GM18907 (cell line): ENCODE results near the gene IQCB1.
"Not testable (repeated sequence)": the region's sequence is repeated elsewhere in the genome, so short reads cannot be mapped to it uniquely, and the experiment has no call there.

ENCODE experiments used
- ATAC-seq: cut with Tn5 transposase; IDR thresholded peaks from one replicate; pipeline ENCODE4 v1.9.1; 2021; ENCODE audit warnings: mild to moderate bottlenecking, moderate library complexity; ENCODE audit not compliant: unreplicated experiment

The IQCB1 gene

DNA sequence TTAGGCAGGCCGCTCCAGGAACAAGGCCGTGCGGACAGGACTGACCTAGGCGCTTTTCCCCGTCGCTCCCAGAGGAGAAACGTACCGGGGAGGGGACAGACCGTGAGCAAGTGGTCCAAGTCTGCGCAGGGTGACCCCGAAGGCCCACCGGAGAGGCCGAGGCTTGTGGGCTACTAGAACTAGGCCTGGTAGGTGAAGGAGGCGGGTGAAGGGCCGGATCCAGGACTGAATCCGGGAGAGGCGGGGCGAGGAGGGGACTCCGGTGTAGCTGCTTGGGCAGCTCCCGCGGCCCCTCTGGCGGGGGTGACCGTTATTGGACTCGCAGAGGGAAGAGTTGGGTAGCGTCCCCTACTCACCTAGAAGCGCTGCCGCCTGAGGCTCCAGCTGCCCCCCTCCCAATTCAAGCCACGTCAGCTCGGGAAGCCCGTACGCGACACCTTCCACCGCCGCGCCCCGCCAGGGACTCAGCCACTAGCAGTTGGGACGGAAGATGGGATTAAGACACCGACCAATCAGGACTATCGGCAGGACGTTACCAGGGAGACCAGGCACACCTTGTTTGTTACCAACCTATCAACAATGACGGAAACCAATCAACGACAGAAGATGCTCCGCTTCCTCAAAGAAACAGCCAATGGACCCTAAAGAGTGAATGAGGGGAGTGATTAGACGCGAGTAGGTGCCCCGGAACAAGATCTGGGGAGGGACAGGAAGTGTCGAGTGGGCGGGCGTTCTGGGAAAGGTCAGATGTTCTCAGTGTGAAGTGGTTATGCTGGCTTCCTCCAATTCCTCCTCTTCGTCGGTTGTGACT is 85.4 kb downstream of the IQCB1 start, which contains the start of gene GOLGB1:
Gene GOLGB1 (minus strand): TSS at position 466 of the 811 bp plus-strand sequence. CDS start 18,770 bp downstream, outside the sequence.
- peak; percentile 98 for ATAC-seq

DNA sequence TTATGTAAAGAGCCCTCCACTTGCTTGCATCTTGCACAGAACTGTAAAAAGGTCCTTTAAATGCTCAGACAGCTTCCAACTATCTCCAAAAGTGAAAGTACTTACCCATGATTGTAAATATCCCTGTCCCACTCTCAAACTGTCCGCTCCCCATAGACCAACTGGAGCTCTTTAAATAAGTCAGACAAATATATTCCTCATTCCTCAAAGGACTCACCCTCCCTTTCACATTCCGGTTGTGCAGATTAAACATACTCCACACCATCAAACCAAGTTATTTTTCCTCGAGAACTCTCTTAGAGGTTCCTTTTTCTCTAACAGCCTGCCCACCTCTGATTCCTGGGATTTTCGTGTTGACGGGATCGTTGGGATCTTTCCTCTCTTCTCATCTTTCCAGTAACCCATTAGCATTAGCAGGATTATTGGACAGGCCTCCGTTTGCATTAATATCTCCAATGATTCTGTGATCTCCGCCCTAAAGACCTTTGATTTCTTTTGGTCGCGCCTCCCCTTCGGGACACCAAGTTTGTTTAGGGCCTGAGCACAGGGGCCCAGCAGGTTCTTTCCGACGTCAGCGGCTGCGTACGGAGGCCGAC is 86.1 kb downstream of the IQCB1 start:
- peak; percentile 27 for ATAC-seq

DNA sequence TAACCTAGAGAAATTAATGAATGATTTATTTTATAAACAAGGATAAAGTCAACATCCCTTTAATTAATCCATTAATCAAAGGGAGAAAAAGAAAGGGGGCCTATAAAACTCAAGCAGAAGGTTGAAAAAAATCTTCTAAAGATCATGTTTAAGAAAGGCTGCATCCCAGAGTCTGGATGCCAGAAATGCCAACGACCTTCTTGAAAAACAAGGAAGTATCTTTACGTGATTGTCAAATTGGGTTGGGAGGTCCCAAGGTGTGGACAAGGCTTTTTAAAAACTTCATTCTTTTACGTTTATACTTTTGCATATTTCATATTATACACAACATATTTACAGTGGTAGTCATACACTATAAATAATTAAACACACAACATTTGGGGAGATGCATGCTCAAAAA is 86.9 kb downstream of the IQCB1 start:
- no peak for ATAC-seq

DNA sequence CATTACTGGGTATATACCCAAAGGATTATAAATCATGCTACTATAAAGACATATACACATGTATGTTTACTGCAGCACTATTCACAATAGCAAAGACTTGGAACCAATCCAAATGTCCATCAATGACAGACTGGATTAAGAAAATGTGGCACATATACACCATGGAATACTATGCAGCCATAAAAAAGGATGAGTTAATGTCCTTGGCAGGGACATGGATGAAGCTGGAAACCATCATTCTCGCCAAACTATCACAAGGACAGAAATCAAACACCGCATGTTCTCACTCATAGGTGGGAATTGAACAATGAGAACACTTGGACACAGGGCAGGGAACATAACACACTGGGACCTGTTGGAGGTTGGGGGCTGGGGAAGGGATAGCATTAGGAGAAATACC is 91.8 kb downstream of the IQCB1 start:
- not testable (repeated sequence) for ATAC-seq

DNA sequence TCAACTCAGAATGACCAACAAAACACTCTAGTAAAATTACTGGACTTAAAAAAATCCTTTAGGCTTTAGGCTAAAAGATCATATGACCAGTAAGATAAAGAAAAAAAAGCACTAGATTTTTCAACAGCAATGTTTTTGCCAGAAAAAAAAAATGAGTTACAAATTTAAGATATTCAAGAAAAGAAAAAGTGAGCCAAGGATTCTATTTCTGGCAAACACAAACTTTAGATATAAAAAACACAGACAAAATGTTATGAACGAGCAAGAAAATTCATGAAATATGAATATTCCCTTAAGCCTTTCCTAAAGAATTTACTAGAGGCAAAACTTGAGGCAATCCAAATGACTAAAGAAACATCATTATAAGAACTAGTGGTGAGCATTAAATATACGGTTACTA is 94.0 kb downstream of the IQCB1 start:
- no peak for ATAC-seq

DNA sequence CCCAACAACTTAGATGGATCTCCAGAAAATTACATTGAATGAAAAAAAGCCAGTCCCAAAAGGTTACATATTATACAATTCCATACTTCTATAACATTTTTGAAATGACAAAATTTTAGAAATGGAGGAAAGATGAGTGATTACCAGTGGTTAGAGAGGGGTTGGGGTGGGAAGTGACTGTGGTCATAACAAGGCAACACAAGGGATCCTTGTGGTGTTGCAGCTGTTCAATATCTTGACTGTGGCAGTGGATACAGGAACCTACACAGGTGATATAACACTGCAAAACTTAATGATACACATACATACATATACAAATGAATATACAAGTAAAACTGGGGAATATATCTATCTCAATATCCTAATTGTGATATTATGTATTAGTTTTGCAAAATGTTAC is 95.0 kb downstream of the IQCB1 start:
- ATAC-seq = no peak

DNA sequence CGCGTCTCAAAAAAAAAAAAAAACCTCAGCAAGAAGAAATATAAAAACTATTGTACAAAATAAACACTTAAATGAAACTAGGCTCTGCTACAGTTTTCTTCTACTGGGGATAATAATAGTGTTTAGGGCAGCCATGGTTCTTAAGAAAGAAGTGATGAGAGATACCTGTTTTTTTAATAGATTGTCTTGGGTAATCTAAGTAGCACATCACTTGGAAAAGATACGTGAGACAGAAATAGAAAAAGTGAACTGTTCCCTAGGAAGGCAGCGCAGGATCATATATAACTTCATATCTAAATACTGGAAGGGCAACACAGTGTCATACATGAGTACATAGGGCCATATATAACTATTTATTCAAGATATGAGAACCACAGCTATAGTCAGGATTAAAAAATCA is 97.2 kb downstream of the IQCB1 start:
- no peak for ATAC-seq

DNA sequence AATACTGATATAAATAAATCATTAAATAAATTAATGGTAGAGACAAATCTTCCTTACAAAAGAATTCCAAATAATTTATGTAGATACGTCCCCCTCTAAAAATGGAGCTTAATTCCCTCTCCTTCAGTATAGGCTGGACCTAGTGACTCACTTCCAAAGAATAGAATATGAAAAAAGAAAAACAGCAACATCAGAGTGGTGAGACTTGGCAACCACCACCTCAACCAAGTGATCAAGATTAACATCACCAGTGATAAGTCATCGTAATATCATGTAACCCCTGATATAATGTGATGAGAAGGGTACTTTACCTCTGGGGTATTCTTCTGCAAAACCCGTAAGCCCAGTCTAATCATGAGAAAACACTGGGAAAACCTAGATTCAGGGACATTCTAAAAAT is 98.7 kb downstream of the IQCB1 start:
- ATAC-seq = no peak

DNA sequence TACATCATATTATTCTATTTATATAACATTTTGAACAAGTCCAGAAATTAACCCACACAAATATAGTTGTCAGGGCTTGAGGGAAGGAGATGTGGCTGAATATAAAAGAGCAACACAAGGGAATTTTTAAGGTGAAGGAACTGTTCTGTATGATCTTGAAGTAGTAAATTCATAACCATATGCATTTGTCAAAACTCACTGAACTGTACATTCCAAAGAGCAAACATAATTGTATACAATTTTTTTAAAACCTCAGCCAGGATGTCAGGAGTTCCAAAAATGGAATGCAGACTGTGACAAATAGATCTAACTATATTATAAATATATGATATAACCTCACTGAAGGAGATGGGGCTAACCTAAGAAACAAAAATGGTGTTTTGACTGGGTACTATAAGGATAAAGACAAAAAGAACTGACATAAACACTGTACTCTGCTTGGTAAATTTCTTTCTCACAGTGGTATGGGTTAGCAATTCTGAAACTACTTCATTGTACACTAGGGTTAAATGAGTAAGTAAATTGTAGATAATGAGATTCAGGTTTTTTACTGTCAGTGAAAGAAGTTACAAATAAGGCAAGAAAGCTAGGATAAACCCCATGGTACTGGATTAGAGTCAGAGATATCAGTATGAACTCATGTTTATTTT is 99.7 kb downstream of the IQCB1 start:
- ATAC-seq = peak; percentile 95

DNA sequence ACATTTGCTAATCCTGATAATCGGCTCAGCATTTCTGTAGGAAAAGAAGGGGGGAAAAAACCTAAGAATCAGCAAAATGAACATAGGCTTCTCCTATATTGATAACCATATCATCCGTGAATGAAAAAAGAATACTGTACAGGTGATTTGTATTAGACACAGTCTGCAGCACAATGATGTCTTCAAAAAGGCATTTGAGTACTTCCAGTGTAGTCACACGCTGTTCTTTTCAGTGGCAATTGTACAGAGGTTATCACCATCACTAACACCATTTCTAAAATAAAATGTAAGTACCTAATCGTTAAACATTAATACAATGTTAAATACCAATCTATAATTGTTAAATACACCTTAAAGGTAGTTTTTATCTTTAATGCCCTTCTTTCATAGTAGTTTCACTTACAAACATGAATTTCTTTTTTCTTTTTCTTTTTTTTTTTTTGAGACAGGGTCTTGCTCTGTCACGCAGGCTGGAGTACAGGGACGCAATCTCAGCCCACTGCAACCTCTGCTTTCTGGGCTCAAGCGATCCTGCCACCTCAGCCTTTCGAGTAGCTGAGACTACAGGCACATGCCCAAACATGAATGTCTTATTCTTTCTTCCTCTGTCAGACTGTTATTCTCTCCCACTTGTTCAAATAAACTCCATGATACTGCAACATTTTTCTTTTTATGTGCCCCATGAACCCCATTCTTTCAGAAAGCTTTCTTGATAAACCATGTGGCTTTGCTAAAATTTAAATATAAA is 103.7 kb downstream of the IQCB1 start:
- ATAC-seq = no peak

DNA sequence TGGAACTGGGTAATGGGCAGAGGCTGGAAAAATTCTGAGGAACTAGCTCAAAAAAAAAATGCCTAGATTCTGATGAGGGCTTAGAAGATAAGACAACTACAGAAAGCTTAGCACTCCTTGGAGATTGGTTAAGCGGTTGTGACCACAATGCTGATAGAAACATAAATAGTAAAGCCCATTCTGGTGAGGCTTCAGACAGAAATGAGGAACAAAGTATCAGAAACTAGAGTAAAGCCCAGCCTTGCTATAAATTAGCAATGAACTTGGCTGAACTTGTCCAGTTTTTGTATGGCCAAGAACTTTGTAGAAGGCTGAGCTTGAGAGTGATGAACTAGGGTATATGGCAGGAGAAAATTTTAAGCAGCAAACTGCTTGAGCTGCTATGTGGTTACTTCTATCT is 110.7 kb downstream of the IQCB1 start:
- ATAC-seq = peak; percentile 91

DNA sequence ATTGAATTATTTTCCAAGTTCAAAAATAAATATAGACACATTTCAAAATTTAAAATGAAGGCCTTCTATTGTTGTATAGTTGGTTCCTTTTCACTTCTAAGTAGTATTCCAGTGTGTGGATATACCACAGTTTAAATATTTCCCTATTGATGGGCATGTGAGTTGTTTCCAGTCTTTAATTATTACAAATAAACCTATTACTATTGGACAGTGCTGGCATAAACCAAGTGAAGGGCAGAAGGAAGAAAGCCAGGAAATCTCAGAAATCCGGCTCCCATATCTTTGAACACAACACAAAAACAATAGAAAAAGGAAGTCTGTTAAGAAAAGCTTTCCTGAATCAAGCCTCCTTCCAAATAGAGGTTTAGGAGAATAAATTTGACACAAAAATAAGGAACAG is 111.4 kb downstream of the IQCB1 start:
- ATAC-seq = no peak

DNA sequence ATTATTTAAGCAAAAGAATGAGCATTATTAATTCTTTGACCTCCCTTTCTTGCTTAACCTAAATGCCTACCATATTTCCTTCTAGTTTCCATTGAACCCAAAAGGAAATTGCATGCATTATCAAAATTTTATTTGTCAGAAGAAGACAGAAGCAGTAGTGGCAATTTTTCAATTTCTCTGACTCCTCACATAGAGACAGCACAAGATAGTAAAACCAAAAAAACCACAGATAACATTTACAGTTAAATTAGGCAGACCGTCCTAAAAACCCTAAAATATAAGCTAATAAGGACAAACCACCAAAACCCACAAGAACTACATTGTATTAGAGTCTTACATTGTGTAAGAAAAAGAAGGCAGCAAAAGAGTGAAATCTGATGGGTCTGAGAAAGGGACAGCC is 112.4 kb downstream of the IQCB1 start:
- ATAC-seq = no peak

DNA sequence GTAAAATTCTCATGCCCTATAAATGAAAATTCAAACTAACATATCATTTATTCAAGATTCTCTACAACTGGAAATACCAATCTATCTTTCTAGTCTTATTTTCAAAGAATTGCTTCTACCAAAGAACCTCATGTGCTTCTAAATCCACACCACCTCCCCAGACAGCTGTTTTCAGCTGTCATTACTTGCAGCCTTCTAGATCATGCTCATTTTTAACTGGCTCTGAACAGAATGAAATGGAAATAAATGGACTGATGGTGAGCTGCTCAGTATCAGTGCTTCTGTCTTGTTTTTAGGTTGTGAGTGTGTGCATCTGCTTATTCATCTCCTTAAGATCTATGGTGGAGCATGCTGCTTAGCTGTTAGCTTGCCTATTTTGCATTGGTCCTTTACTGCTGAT is 114.7 kb downstream of the IQCB1 start:
- ATAC-seq = no peak
